Right lobe of liver (tissue), 6 donors: Measurements from ENCODE around the gene MAGOH. TPM values are rescaled to one million over a fixed set of nuclear protein-coding genes. Genes with fewer than 3 reads are reported as not detected.

Source experiments
- ATAC-seq, 4 donors: fragments of 200-7000 bp; cut with Tn5 transposase; one replicate each; pipeline ENCODE4 v1.9.1; 2020; ENCODE audit warnings: mild to moderate bottlenecking in 4 of 4, moderate library complexity in 4 of 4
- DNase-seq, 3 donors: peaks; one replicate each; pipeline ENCODE4 v3.0.0-alpha.2; 2020
- H3K27ac ChIP-seq, 3 donors: fragments of 200-600 bp; one replicate each; pipeline ENCODE4 v1.8.0; 2022
- H3K27me3 ChIP-seq, 2 donors: fragments of 200-600 bp; one replicate each; pipeline ENCODE4 v1.8.0; 2022
- H3K36me3 ChIP-seq, 4 donors: fragments of 200-600 bp; sonication (generic) in 1 of 4; one replicate each; pipeline versions ENCODE4 v1.5.1 to v1.8.0; 2017 to 2022; ENCODE audit warnings: control low read depth in 1 of 4
- H3K4me1 ChIP-seq, 4 donors: fragments of 200-600 bp; sonication (generic) in 1 of 4; one replicate each; pipeline versions ENCODE4 v1.5.1 to v1.8.0; 2017 to 2022; ENCODE audit warnings: control low read depth in 1 of 4
- H3K4me3 ChIP-seq, 3 donors: fragments of 200-600 bp; one replicate each; pipeline ENCODE4 v1.8.0; 2022
- H3K9me3 ChIP-seq, 4 donors: fragments of 200-600 bp; sonication (generic) in 1 of 4; one replicate each; pipeline versions ENCODE4 v1.5.1 to v1.8.0; 2017 to 2022; ENCODE audit warnings: control low read depth in 1 of 4
- POLR2A ChIP-seq: fragments of 450-650 bp; IDR thresholded peaks from one replicate; pipeline ENCODE4 v1.6.1; 2017; ENCODE audit warnings: antibody characterized with exemption, mild to moderate bottlenecking
- WGBS: methylation state at CpG from one replicate; pipeline ENCODE4 v1.1.6; 2018; ENCODE audit warnings: low coverage, low lambda C conversion rate; ENCODE audit not compliant: insufficient coverage; ENCODE audit errors: missing lambda C conversion rate; 5-methylcytosine and 5-hydroxymethylcytosine counted together
- intact Hi-C, 2 donors: fragments of 100-400 bp; cut with DNase I; formaldehyde crosslinking; loops; one replicate each; pipeline versions ENCODE4 v1.11.2 to v1.14.1; 2022
- total RNA-seq, 6 experiments: library from RNA; depleted of rRNA in 2 of 6; stranded (reverse); fragments of >200 nt in 2 of 6; fragmentation: NEBNext Ultra II Directional in 3 of 6; extraction: Animal tissue kit (Norgen Biotek cat#: 25700) in 3 of 6; gene quantifications; one replicate each; pipeline versions ENCODE4 v1.1.0 to v1.2.4, GENCODE V29; 2016 to 2023
- TF ChIP-seq, protein P1 (sequence below), 4 donors: fragments of 200-600 bp in 3 of 4; fragments of 450-650 bp in 1 of 4; IDR thresholded peaks; one replicate each; pipeline versions ENCODE4 v1.5.1 to v1.8.0; 2016 to 2022; ENCODE audit warnings: antibody characterized with exemption in 4 of 4, mild to moderate bottlenecking in 2 of 4
- donor health status: DM: no; HTN: yes; CAD: no.
- donor health status: DM: no; HTN: no; CAD: no.
- donor health status: DM: no; HTN: no; CAD: no.
- donor health status: DM: no; HTN: yes; CAD: no.
- donor health status: DM: no; HTN: yes; CAD: no.

Gene MAGOH
- total RNA-seq, 6 experiments from 2014 or later: 10.9 to 28.1 (median 19.4) TPM

DNA sequence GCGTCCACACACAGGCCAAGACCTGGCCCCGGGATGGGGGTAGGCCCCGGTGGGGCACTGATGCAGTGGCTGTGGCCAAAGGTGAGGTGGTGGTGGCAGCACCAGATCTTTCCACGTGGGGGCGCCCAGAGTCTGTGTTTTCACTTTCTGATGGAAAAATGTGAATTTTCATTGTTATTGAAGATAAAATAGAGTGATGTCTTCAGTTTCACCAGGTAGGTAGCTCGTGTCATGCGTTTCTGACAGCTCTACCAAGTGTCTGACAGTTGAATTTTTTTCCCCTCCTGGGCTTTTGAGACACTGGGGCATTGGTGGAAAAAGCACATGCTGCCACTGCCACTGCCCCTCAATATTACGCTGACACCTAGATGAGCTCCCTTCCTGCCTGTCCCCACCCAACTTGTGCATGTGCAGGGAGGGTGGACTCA, 40.0 kb upstream of the MAGOH start:
- peak; percentile 77 to 87 (median 84) for ATAC-seq
- WGBS: 12% methylated on average over 8 of the region's 8 CpGs

DNA sequence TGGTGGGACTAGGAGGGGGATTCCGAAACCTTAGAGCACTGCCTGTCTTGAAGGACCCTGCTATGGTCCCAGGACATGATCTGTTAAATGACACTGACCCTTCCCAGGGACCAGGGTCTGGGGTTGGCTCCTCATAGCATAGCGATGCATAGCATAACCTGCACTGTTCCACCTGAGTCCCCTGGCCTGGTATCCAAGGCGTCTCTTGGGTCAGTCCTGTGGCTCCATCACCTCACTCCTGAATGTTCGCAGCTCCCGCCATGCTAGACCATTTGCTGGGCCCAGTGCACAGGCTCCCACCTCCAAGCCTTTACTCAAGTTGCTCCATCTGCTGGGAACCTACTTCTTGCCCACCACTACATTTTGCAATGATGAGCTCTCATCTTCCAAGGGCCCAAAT, 39.0 kb upstream of the MAGOH start:
- H3K27me3 ChIP-seq: no peaks in the 10 kb centered on the region
- intact Hi-C loops: loop anchor here in 1 of 2 donors (5.0 kb wide), 1 partner anchor 115 kb away; no protein-coding TSS in a partner anchor
- ATAC-seq (no peak), DNase-seq (peak in 1 of 3 donors; percentile 10)
- TF ChIP-seq, protein P1, sequence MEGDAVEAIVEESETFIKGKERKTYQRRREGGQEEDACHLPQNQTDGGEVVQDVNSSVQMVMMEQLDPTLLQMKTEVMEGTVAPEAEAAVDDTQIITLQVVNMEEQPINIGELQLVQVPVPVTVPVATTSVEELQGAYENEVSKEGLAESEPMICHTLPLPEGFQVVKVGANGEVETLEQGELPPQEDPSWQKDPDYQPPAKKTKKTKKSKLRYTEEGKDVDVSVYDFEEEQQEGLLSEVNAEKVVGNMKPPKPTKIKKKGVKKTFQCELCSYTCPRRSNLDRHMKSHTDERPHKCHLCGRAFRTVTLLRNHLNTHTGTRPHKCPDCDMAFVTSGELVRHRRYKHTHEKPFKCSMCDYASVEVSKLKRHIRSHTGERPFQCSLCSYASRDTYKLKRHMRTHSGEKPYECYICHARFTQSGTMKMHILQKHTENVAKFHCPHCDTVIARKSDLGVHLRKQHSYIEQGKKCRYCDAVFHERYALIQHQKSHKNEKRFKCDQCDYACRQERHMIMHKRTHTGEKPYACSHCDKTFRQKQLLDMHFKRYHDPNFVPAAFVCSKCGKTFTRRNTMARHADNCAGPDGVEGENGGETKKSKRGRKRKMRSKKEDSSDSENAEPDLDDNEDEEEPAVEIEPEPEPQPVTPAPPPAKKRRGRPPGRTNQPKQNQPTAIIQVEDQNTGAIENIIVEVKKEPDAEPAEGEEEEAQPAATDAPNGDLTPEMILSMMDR (IDR thresholded peaks at IDR 0.05): no peak
- TF ChIP-seq POLR2A: no peak
- no peaks in the 10 kb centered on the region for H3K9me3 ChIP-seq
- H3K36me3 ChIP-seq: no peaks in the 10 kb centered on the region
- H3K4me3 ChIP-seq: no peak overlapping the region
- no peaks in the 10 kb centered on the region for H3K4me1 ChIP-seq
- no peak overlapping the region for H3K27ac ChIP-seq
- 90% methylated on average over 2 of the region's 5 CpGs for WGBS

More for the DNA sequence above, 40.0 kb upstream of the MAGOH start:
- Histone ChIP-seq H3K36me3 (no peaks in the 10 kb centered on the region), H3K27me3 (no peaks in the 10 kb centered on the region), H3K4me1 (no peaks in the 10 kb centered on the region), H3K9me3 (no peaks in the 10 kb centered on the region), H3K4me3 (no peak overlapping the region), H3K27ac (no peak overlapping the region)
- peak; percentile 67 to 78 (median 71) for DNase-seq
- no peak for TF ChIP-seq POLR2A
- TF ChIP-seq, protein P1 (IDR thresholded peaks at IDR 0.05): peak; percentile 81 to 91 (median 82)
- intact Hi-C loops: loop anchor here (2.0 to 5.0 kb wide), 2 partner anchors 114 kb away; no protein-coding TSS in a partner anchor

DNA sequence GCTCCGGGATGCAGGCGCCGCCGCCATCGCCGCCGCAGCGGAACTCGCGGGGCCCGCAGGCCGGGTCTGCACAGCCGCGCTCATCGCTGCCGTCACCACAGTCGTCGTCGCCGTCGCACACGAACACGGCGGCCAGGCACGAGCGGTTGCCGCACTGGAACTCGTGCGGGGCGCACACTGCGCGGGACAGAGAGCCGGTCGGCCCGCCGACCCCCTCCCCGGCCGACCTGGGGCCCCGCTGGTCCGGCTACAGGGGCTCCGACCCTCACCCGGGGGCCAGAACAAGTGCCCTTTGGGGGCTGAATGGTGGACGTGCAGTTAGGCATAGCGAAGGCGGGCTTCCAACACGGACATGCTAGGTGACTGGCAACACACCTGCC, 38.6 kb upstream of the MAGOH start:
- no peak overlapping the region for H3K4me3 ChIP-seq

DNA sequence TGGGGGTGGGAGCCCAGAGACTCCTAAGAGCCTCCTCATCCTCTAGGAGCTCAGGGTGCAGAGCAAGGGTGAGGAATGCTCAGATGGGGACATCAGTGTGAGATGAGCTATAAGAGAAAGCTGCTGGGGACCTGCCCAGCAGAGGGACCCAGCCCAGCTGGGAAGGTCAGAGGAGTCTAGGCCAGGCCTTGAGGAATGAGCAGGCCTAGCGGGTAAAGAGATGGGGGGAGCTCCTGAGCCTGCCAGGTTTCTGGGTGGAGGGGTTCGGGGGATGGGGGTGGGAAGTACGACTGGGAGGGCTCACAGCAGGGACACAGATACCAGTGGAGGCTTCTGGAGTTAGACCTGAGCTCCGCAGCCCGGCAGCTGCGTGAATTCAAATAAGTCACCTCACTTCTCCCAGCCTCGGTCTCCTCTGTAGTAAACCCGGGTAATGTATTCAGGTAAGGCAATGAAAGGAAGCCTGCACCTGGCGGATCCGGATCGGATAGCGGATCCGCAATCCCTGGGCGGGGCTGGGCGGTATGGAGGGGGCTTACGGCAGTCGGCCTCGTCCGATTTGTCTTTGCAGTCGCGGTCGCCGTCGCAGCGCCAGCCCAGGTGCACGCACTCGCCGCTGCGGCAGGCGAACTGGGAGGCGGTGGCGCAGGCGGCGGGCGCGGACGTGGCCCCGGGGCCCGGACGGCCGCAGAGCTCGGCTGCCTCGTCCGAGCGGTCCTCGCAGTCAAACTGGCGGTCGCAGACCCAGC, 38.0 kb upstream of the MAGOH start:
- 83% methylated on average over 12 of the region's 48 CpGs for WGBS
- Histone ChIP-seq H3K36me3 (no peaks in the 10 kb centered on the region), H3K27me3 (no peaks in the 10 kb centered on the region), H3K4me3 (no peak overlapping the region), H3K4me1 (no peaks in the 10 kb centered on the region), H3K27ac (no peak overlapping the region), H3K9me3 (no peaks in the 10 kb centered on the region)
- TF ChIP-seq POLR2A: no peak
- TF ChIP-seq, protein P1 (IDR thresholded peaks at IDR 0.05): no peak
- DNase-seq (peak in 1 of 3 donors; percentile 17), ATAC-seq (no peak)
- intact Hi-C loops: loop anchor here in 1 of 2 donors (5.0 kb wide), 1 partner anchor 116 kb away; no protein-coding TSS in a partner anchor

More for the DNA sequence above, 38.6 kb upstream of the MAGOH start:
- TF ChIP-seq POLR2A: no peak
- TF ChIP-seq, protein P1 (IDR thresholded peaks at IDR 0.05): no peak
- Histone ChIP-seq H3K36me3 (no peaks in the 10 kb centered on the region), H3K27ac (no peak overlapping the region), H3K9me3 (no peaks in the 10 kb centered on the region), H3K27me3 (no peaks in the 10 kb centered on the region), H3K4me1 (no peaks in the 10 kb centered on the region)
- intact Hi-C loops: loop anchor here in 1 of 2 donors (5.0 kb wide), 1 partner anchor 115 kb away; no protein-coding TSS in a partner anchor
- 67% methylated on average over 6 of the region's 46 CpGs for WGBS
- no peak for ATAC-seq
- DNase-seq: no peak
